ENCODE measurements around the gene SETD1B. TPM values are rescaled to one million over a fixed set of nuclear protein-coding genes. Genes with fewer than 3 reads are reported as not detected.

SETD1B gene
- total and polyA plus RNA-seq, 2 of the 4 experiments (the other 2 are of a cell fraction): 0.90 to 5.1 TPM

- Histone ChIP-seq H3K4me3 (ENCODE audit: insufficient read depth, low read depth, low read length) (no peak overlapping the region), H3K18ac (ENCODE audit: low read depth, low read length) (no peak overlapping the region), H3K4ac (ENCODE audit: low read depth, low read length) (no peak overlapping the region), H4K91ac (ENCODE audit: insufficient read depth, low read depth, low read length) (no peak overlapping the region), H3K14ac (replicated peaks; ENCODE audit: low read depth, low read length) (no peak overlapping the region), H2BK120ac (ENCODE audit: low read depth, low read length) (no peak overlapping the region), H2AK9ac (replicated peaks; ENCODE audit: low read depth, low read length, poor library complexity) (no peak overlapping the region), H3K4me1 (ENCODE audit: control insufficient read depth, insufficient read depth, low read length) (peaks cover 15% of the 10 kb centered on the region), H4K5ac (ENCODE audit: low read depth, low read length) (no peak overlapping the region), H4K8ac (ENCODE audit: low read depth in 2 of 2, low read length in 2 of 2) (no peak overlapping the region), H3K27ac (ENCODE audit: insufficient read depth, low read length) (no peak overlapping the region), H3K27me3 (ENCODE audit: control insufficient read depth, insufficient read depth, low read length) (no peaks in the 10 kb centered on the region), H3K23ac (ENCODE audit: low read depth, low read length) (no peak overlapping the region), H3K9me3 (ENCODE audit: control insufficient read depth, insufficient read depth, low read length) (no peaks in the 10 kb centered on the region), H4K20me1 (ENCODE audit: insufficient read depth, low read length) (peaks cover 24% of the 10 kb centered on the region; the same call in 1 of the 2 replicates), H2AFZ (replicated peaks; ENCODE audit: low read length, poor library complexity) (no peak overlapping the region), H2AK5ac (ENCODE audit: low read depth, low read length) (no peak overlapping the region), H2BK5ac (ENCODE audit: low read depth, low read length, poor library complexity, severe bottlenecking) (no peak overlapping the region), H3K79me1 (ENCODE audit: low read depth in 1 of 2, low read length in 2 of 2) (peaks cover 0 to 22% of the 10 kb centered on the region in 2 experiments; a peak in 1 of 4 replicates), H3K9me1 (ENCODE audit: insufficient read depth, low read length) (peaks cover 11% of the 10 kb centered on the region), H2BK15ac (ENCODE audit: low read depth, low read length) (no peak overlapping the region), H3K56ac (ENCODE audit: extremely low read depth, insufficient read depth, low read length) (no peak overlapping the region), H2BK20ac (ENCODE audit: low read depth, low read length) (no peak overlapping the region), H3K9ac (ENCODE audit: low read depth, low read length) (no peak overlapping the region), H3K4me2 (ENCODE audit: low read depth, low read length) (no peak overlapping the region), H3K36me3 (ENCODE audit: control insufficient read depth, insufficient read depth, low read length) (peaks cover 5% of the 10 kb centered on the region; the same call in 1 of the 2 replicates)
- dilution Hi-C loops (cut with HindIII; ENCODE audit: low sequenced_read_pairs, unreplicated experiment): no loop called here
- WGBS, 2 experiments (ENCODE audit: extremely low coverage in 2 of 2, insufficient read length in 1 of 2): no CpG with 5 or more reads among the region's 6 CpGs
- CTCF ChIA-PET: interaction anchor here (2.1 kb wide), 1 partner anchor 10 kb away, joined by 13 read pairs; no protein-coding TSS in a partner anchor
- POLR2A ChIA-PET (ENCODE audit: unreplicated experiment): interaction anchor here (0.7 to 1.0 kb wide), 2 partner anchors 10 to 72 kb away, joined by 4 to 5 read pairs; no protein-coding TSS in a partner anchor
- in situ Hi-C loops (cut with MboI; ENCODE audit: low sequenced_read_pairs): loop anchor here (5.0 kb wide), 1 partner anchor 92 kb away; no protein-coding TSS in a partner anchor
- BruUV-seq (replicated peaks): no TSS peak
- peak; percentile 57 for ATAC-seq (ENCODE audit: low read depth)
- TF ChIP-seq CEBPB (IDR thresholded peaks at IDR 0.05; ENCODE audit: low read depth, low read length) (peak; percentile 52), FOS (IDR thresholded peaks at IDR 0.05; ENCODE audit: low read depth, low read length) (peak; percentile 47; the same call in 1 of the 2 replicates), MAFK (IDR thresholded peaks at IDR 0.05; ENCODE audit: low read depth, low read length) (no peak), MXI1 (IDR thresholded peaks at IDR 0.05; ENCODE audit: borderline replicate concordance, low read depth, low read length) (no peak), CHD1 (IDR thresholded peaks at IDR 0.05; ENCODE audit: low read depth, low read length) (no peak), SMC3 (IDR thresholded peaks at IDR 0.05; ENCODE audit: low read depth, low read length) (no peak), RCOR1 (IDR thresholded peaks at IDR 0.05; ENCODE audit: insufficient replicate concordance, low read length) (peak; percentile 16), CTCF (conservative IDR thresholded peaks at IDR 0.05; ENCODE audit: low read depth, low read length) (no peak), USF2 (IDR thresholded peaks at IDR 0.05; ENCODE audit: low read depth, low read length) (no peak), ELK1 (IDR thresholded peaks at IDR 0.05; ENCODE audit: borderline replicate concordance, low read depth, low read length) (no peak), BHLHE40 (IDR thresholded peaks at IDR 0.05; ENCODE audit: low read depth, low read length) (peak; percentile 64)
- peak; percentile 93 for DNase-seq
- intact Hi-C loops (cut with micrococcal nuclease): no loop called here
Observed at GRCh38 chr12:121784460-121784859, 19.3 kb upstream of the SETD1B start.

Data from IMR-90 (cell line).